Measurements from ENCODE around the gene TSR1.
A peak's percentile ranks its signal among the peaks of the same experiment; 100 is the strongest.

The TSR1 gene

DNA sequence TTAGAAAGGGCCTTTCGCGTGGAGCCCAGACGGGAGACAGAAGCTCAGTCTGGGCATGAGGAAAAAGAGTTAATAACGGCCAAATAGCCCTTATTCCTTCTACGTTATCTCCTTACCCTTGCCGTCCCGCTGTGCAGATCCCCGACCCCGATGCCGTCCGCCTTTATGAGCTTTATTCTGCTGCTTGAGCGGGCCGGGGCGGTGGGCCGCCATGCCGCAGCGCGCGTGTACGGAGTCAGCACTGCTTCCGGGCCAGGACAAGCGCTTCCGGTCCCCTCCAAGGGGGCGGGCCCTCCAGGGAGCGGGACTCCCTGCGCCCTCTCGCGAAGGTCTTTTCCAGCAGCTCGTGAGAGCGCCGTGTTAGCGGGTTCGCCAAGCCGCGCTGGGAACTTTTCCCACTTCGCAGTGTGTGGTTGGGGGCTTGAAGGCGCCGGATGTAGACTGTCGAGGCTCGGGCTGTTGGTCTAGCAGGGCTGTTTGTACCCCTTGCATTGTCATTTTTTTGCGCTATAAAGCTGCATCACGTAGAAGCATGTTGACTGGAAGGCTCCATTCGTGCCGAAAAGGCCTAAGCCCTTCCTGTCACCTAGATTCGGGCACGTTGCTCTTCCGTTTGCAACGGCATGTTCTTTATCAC lies at the start of gene TSR1:
TSS of gene TSR1 (minus strand) at position 243 of the 637 bp plus-strand sequence. CDS start at position 213, 30 bp downstream.
- Histone ChIP-seq H3K27me3 (ENCODE audit: insufficient read depth, low read length) (no peaks in the 10 kb centered on the region), H3K4me3 (ENCODE audit: low read length) (peak within 1 kb of the TSS; percentile 94)

DNA sequence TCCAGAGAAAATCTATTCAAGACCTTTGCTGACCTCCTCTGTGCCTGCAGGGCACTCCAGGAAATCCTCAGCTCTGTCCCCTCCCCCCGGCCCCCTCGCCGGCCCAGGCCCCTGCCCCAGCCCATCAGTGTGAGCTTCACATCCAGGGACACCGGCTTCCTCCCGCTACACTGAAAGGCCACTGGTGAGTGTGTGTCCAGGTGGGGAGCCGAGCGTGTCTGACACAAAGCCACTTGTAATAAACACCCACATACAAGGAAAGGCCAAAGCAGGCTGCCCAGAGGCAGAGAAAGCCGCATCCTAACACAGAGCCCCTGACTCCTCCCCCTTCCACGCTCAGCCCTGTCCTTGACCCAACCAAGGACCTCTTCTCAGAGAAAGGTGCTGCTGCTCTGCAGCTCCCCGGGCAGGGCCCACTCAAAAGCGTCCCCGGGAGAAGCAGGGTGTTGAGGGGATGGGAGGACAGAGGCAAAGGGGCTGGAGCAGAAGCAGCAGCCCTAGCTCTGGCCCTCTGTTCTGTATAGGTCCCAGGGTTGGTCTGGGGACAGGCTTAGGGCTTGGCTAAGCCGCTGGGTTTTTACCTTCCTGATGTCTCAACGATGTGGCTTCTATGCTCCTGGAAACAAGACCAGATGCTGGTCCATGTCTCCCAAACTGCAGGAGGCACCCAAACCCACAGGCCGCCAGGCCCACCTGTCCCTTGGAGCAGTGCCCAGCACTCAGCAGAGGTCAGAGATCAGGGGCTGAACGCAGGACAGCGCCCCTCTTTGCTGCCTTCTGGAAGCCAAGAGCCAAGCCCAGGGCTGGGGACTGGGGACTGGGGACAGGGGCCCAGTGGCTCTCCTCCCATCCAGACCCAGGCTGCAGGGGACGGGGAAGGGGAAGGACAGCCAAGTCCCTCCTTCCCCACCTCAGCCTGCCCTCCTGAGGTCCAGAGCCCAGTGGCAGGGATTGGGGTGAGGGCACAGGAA lies 49.3 kb upstream of the TSR1 start:
- H3K4me3 ChIP-seq (ENCODE audit: low read length), result no peak overlapping the region
- no peaks in the 10 kb centered on the region for H3K27me3 ChIP-seq (ENCODE audit: insufficient read depth, low read length)
- H2AFZ ChIP-seq (ENCODE audit: low read depth, low read length), result no peak overlapping the region
- no peaks in the 10 kb centered on the region for H3K9me3 ChIP-seq (ENCODE audit: low read length)
- H3K36me3 ChIP-seq (ENCODE audit: insufficient read depth, low read length), result peaks cover 26% of the 10 kb centered on the region
- peaks cover 35% of the 10 kb centered on the region for H3K4me1 ChIP-seq (ENCODE audit: insufficient read depth, low read length)

More for the DNA sequence above, at the start of gene TSR1:
- H3K36me3 ChIP-seq (ENCODE audit: insufficient read depth, low read length), result peaks cover 44% of the 10 kb centered on the region
- H3K9me3 ChIP-seq (ENCODE audit: low read length), result no peaks in the 10 kb centered on the region
- peak within 1 kb of the TSS; percentile 63 for H2AFZ ChIP-seq (ENCODE audit: low read depth, low read length)
- peaks cover 19% of the 10 kb centered on the region for H3K4me1 ChIP-seq (ENCODE audit: insufficient read depth, low read length)

DNA sequence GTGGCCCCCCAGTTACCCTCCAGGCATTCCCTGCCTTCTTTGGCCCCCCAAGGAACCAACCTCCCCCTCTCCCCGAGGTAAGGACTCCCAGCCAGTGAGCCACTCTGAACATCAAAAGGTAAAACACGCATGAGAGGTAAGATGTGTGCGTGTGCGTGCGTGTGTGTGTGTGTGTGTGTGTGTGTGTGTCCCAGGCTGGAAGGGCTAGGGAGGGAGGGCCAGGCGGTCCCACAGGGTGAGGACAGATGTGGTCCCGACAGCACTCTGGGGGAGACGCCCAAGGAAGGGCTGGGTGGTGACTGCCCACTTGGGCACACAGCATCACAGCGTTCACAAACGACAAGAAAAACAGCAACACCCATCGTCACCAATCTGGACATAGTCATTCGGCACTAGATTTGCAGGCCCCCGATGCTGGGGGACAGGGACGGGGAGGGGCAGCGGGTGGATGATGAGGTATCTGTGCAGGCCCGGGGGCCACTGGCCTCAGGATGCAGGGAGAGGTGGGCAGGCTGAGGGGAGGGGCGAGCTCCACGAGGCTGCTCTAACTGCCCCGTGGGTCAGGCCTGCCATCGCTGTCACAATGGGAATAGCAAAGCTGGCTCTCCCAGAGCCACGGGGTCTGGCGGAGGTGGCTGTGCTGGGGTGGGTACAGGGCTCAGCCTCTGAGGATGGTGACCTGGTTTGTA lies 48.3 kb upstream of the TSR1 start:
- Histone ChIP-seq H3K9me3 (ENCODE audit: low read length) (no peaks in the 10 kb centered on the region), H3K27me3 (ENCODE audit: insufficient read depth, low read length) (no peaks in the 10 kb centered on the region), H3K36me3 (ENCODE audit: insufficient read depth, low read length) (peaks cover 32% of the 10 kb centered on the region), H3K4me3 (ENCODE audit: low read length) (no peak overlapping the region), H2AFZ (ENCODE audit: low read depth, low read length) (no peak overlapping the region), H3K4me1 (ENCODE audit: insufficient read depth, low read length) (peaks cover 30% of the 10 kb centered on the region)

DNA sequence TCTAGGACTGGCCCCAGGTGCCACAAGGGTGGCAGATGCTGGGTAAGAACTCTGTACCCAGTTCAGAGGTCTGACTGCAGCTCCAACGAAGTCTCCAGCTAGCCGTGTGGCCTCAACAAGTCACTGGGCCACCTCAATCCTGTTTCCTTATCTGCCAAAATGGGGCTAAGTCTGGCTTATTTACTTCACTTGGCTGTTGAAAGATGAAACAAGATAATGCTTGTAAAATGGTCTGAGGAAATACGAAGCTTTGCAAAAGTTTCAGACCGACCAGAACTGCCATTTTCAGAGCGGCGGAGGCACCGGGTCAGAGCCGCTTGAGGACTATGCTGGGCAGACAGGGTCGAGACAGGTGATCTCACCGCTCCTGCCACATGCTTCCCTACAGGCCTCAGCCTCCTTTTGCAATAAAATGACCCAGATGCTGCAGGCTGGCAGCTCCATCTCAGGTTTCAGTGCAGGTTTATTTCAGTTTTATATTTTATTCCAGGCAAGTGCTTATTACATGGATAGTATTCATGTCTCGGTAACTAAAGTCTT lies 47.4 kb upstream of the TSR1 start:
- Histone ChIP-seq H3K4me3 (ENCODE audit: low read length) (no peak overlapping the region), H3K9me3 (ENCODE audit: low read length) (no peaks in the 10 kb centered on the region), H3K36me3 (ENCODE audit: insufficient read depth, low read length) (peaks cover 38% of the 10 kb centered on the region), H3K27me3 (ENCODE audit: insufficient read depth, low read length) (no peaks in the 10 kb centered on the region), H3K4me1 (ENCODE audit: insufficient read depth, low read length) (peaks cover 30% of the 10 kb centered on the region), H2AFZ (ENCODE audit: low read depth, low read length) (no peak overlapping the region)

DNA sequence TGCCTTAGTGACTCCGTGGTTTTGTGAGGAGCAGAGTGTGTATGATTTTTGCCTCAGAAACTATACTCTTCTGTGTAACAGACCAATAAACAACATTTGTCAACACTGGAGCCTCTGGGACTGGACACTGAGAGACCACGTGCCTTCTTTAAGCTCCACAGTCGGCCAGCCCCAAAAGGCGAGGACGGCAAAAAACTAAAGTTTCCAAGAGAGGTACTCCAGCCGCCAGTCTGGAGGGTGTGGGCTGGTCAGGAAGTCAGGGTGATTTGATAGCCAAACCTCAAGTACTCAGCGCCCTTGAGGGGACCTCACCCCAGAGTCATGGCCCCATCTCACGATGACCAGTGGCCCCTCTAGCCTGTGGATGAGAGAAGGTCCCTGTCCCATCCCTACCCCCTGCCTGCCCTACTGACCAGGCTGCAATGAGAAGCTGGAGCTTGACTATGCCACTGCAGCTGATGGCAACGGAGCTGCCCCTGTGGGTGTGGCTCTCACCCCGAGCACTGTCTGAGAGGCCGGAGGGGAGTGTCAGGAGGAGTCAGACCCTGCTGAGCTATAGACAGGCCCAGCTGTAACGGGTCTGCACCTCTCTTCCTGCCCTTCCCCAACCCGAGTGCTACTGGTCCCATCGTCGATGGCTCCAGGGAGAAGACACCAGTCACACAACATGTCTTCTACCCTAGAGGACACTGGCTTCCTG lies 44.8 kb upstream of the TSR1 start:
- no peak overlapping the region for H2AFZ ChIP-seq (ENCODE audit: low read depth, low read length)
- no peaks in the 10 kb centered on the region for H3K27me3 ChIP-seq (ENCODE audit: insufficient read depth, low read length)
- H3K9me3 ChIP-seq (ENCODE audit: low read length), result no peaks in the 10 kb centered on the region
- peaks cover 40% of the 10 kb centered on the region for H3K36me3 ChIP-seq (ENCODE audit: insufficient read depth, low read length)
- no peak overlapping the region for H3K4me3 ChIP-seq (ENCODE audit: low read length)
- peaks cover 25% of the 10 kb centered on the region for H3K4me1 ChIP-seq (ENCODE audit: insufficient read depth, low read length)

DNA sequence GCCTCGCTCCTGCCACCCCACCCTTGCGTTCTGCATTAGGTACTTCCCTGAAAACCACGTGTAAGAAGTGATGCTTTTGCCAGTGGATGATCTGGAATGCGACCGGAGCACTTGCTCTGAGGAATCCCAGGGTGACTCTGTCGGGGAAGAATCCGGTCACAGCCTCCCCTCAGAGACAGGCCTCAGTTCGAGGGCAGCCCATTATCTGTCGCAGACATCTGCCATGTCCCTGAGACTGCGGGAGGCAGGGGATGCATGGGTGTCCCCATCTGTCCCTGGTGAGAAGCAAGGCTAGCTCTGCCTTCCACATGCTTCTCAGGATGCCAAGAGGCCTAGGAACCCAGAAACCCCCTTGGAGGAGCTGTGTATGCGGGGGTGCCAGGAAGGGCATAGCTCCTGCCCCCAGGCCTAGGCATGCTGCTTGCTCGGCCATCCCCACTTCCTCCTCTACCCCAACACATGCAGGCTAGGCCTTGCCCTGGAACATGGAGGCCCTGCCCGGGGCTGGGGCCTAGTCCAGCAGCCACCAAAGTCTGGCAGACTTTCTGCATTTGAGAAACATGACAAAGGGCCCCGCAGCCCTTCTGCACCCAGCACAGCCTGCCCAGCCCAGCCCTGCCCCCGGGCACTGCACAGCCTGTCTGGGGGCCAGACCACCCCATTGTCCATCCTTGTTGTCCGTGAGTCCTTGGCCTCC lies 44.1 kb upstream of the TSR1 start:
- Histone ChIP-seq H2AFZ (ENCODE audit: low read depth, low read length) (no peak overlapping the region), H3K9me3 (ENCODE audit: low read length) (no peaks in the 10 kb centered on the region)

DNA sequence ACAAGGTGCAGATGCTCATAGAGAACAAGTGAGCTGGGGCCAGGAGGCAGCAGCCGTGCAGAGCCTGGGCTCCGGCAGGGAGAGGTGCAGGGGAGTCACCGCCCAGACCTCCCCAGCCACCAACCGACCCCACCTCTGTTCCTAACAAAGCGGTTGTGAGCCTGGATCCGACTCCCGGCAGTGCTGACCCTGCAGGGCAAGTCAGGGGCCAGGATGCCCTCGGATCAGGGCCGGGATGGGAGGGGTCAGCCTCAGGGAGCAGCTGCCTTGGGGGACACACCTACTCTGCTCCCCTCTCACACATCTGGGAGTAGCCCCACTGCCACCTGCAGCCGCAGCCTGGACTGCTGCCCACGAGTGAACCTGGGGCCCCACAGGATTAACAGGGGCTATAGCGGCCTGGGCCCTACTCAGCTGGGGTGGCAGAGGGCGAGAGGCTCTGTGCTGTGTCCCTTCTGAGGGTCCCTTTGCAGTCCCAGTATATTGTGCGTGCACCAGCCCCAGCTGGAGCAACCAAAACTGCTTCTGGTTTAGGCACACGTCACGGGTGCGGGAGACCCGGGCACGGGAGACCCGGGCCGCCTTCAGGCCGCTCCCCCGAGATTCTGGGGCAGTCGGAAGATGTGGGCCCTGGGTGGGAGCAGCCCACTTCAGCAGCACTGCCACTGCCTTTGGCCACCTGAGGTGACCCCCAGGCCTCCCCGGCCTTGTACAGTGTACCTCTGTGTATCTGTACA lies 43.4 kb upstream of the TSR1 start:
- Histone ChIP-seq H2AFZ (ENCODE audit: low read depth, low read length) (no peak overlapping the region), H3K4me3 (ENCODE audit: low read length) (no peak overlapping the region), H3K36me3 (ENCODE audit: insufficient read depth, low read length) (peaks cover 50% of the 10 kb centered on the region), H3K4me1 (ENCODE audit: insufficient read depth, low read length) (peaks cover 11% of the 10 kb centered on the region), H3K9me3 (ENCODE audit: low read length) (no peaks in the 10 kb centered on the region), H3K27me3 (ENCODE audit: insufficient read depth, low read length) (no peaks in the 10 kb centered on the region)

More for the DNA sequence above, 44.1 kb upstream of the TSR1 start:
- peaks cover 47% of the 10 kb centered on the region for H3K36me3 ChIP-seq (ENCODE audit: insufficient read depth, low read length)
- no peaks in the 10 kb centered on the region for H3K27me3 ChIP-seq (ENCODE audit: insufficient read depth, low read length)
- H3K4me1 ChIP-seq (ENCODE audit: insufficient read depth, low read length), result peaks cover 18% of the 10 kb centered on the region
- no peak overlapping the region for H3K4me3 ChIP-seq (ENCODE audit: low read length)

DNA sequence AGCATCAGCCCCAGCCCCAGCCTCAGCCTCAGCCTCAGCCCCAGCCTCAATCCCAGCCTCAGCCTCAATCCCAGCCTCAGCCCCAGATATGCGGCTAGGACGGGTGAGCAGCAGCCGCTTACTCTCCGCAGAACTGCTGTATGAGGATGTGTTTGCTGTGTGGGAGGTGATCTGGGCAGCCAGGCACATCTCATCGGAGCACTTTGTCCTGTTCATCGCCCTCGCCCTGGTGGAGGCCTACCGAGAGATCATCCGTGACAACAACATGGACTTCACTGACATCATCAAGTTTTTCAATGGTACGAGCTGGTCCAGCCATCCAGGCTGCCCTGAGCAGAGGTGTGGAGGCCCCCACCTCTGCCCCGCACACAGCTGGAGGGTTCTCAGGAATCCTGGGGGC lies 42.6 kb upstream of the TSR1 start:
- Histone ChIP-seq H3K4me3 (ENCODE audit: low read length) (no peak overlapping the region), H3K4me1 (ENCODE audit: insufficient read depth, low read length) (peaks cover 4% of the 10 kb centered on the region), H3K27me3 (ENCODE audit: insufficient read depth, low read length) (no peaks in the 10 kb centered on the region), H3K36me3 (ENCODE audit: insufficient read depth, low read length) (peaks cover 51% of the 10 kb centered on the region), H2AFZ (ENCODE audit: low read depth, low read length) (no peak overlapping the region), H3K9me3 (ENCODE audit: low read length) (no peaks in the 10 kb centered on the region)

DNA sequence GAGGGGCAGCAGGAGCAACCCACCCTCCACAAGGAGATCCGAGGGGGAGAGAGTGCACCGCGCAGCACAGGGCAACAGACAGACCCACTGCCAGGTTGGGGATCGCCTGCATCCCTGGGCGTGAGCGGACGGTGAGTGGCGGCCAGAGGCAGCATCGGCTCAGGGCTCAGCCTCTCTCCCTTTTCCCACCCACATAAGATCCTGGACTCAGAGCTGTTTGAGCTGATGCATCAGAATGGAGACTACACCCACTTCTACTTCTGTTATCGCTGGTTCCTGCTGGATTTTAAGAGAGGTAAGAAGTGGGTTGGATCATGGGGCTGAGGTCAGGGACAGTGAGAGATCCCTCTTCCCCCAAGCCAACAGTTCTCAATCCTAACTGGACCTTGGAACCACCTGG lies 41.4 kb upstream of the TSR1 start:
- Histone ChIP-seq H3K36me3 (ENCODE audit: insufficient read depth, low read length) (peaks cover 64% of the 10 kb centered on the region), H3K4me1 (ENCODE audit: insufficient read depth, low read length) (no peaks in the 10 kb centered on the region), H3K9me3 (ENCODE audit: low read length) (no peaks in the 10 kb centered on the region), H3K27me3 (ENCODE audit: insufficient read depth, low read length) (no peaks in the 10 kb centered on the region), H3K4me3 (ENCODE audit: low read length) (no peak overlapping the region), H2AFZ (ENCODE audit: low read depth, low read length) (no peak overlapping the region)

DNA sequence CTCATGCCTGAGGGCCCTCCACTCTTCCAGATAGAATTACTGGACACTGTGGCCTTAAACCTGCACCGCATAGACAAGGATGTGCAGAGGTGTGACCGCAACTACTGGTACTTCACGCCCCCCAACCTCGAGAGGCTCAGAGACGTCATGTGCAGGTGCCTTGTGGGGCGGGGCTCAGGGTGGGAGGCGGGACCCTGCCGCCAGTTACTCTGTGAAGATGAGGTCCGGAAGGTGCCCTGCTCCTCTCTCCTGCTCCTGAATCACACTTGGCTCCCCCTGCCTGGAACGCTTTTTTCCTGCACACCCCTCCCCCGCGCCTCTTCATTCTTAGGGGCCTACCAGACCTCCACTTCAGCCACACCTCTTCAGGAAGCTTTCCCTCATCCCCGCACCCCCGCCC lies 39.9 kb upstream of the TSR1 start:
- Histone ChIP-seq H3K4me3 (ENCODE audit: low read length) (no peak overlapping the region), H3K4me1 (ENCODE audit: insufficient read depth, low read length) (no peaks in the 10 kb centered on the region), H2AFZ (ENCODE audit: low read depth, low read length) (no peak overlapping the region), H3K36me3 (ENCODE audit: insufficient read depth, low read length) (peaks cover 63% of the 10 kb centered on the region), H3K27me3 (ENCODE audit: insufficient read depth, low read length) (no peaks in the 10 kb centered on the region), H3K9me3 (ENCODE audit: low read length) (no peaks in the 10 kb centered on the region)

DNA sequence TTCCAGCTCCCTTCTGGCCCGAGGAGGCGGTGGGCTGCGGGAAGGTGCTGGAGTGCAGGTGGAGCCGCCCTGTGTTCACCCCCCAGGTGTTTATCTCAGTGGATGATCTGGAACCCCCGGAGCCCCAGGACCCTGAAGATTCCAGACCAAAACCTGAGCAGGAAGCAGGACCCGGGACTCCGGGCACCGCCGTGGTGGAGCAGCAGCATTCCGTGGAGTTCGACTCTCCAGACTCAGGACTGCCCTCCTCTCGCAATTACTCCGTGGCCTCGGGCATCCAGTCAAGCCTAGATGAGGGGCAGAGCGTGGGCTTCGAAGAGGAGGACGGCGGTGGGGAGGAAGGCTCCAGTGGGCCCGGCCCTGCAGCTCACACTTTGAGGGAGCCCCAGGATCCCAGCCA lies 39.1 kb upstream of the TSR1 start:
- peaks cover 61% of the 10 kb centered on the region for H3K36me3 ChIP-seq (ENCODE audit: insufficient read depth, low read length)
- H2AFZ ChIP-seq (ENCODE audit: low read depth, low read length), result no peak overlapping the region
- H3K4me3 ChIP-seq (ENCODE audit: low read length), result no peak overlapping the region
- no peaks in the 10 kb centered on the region for H3K9me3 ChIP-seq (ENCODE audit: low read length)
- H3K4me1 ChIP-seq (ENCODE audit: insufficient read depth, low read length), result no peaks in the 10 kb centered on the region
- H3K27me3 ChIP-seq (ENCODE audit: insufficient read depth, low read length), result no peaks in the 10 kb centered on the region

Measured in neuron (in vitro differentiated cells).